Thoracic aorta (tissue), 2 donors: ENCODE data around the gene PRR13. TPM values are rescaled to one million over a fixed set of nuclear protein-coding genes. Genes with fewer than 3 reads are reported as not detected.
A peak's percentile ranks its signal among the peaks of the same experiment; 100 is the strongest.
"Not testable (repeated sequence)": the region's sequence is repeated elsewhere in the genome, so short reads cannot be mapped to it uniquely, and the experiment has no call there.

ENCODE experiments used
- ATAC-seq: fragments of 150-250 bp; one replicate; pipeline ENCODE4 v1.8.0; 2017; ENCODE audit warnings: low read depth; ENCODE audit not compliant: insufficient number of reproducible peaks, low FRiP score
- DNase-seq: peaks from one replicate; pipeline ENCODE4 v3.0.0-alpha.2; 2020; ENCODE audit warnings: low spot score
- H3K27ac ChIP-seq, 2 donors: fragments of 200-600 bp; sonication (generic); 1 replicate in 1 of 2; 2 replicates in 1 of 2; pipeline ENCODE4 v1.5.1; 2016; ENCODE audit warnings: mild to moderate bottlenecking in 2 of 2, moderate library complexity in 2 of 2
- H3K27me3 ChIP-seq: fragments of 200-600 bp; sonication (generic); replicated peaks from 2 replicates; pipeline ENCODE4 v1.6.0; 2016; ENCODE audit warnings: mild to moderate bottlenecking; ENCODE audit not compliant: insufficient read depth
- H3K36me3 ChIP-seq: fragments of 200-600 bp; sonication (generic); one replicate; pipeline ENCODE4 v1.5.1; 2016
- H3K4me1 ChIP-seq, 2 donors: fragments of 200-600 bp; sonication (generic); 1 replicate in 1 of 2; 2 replicates in 1 of 2; pipeline versions ENCODE4 v1.5.1 to v1.6.0; 2016; ENCODE audit warnings: low read depth in 2 of 2, mild to moderate bottlenecking in 1 of 2; ENCODE audit not compliant: control insufficient read depth in 1 of 2
- H3K4me3 ChIP-seq: fragments of 200-600 bp; sonication (generic); 2 replicates; pipeline ENCODE4 v1.5.1; 2016; ENCODE audit warnings: mild to moderate bottlenecking
- H3K9me3 ChIP-seq: fragments of 200-600 bp; sonication (generic); 2 replicates; pipeline ENCODE4 v1.5.1; 2016
- total RNA-seq, 2 donors: library from RNA; depleted of rRNA; stranded (reverse); fragments of >200 nt; gene quantifications; one replicate each; pipeline versions ENCODE4 v1.1.0 to v1.2.3, GENCODE V29; 2016
- TF ChIP-seq, protein P1 (sequence below): fragments of 200-600 bp; sonication (generic); IDR thresholded peaks from one replicate; pipeline ENCODE4 v1.5.1; 2019; ENCODE audit warnings: antibody characterized with exemption

Gene PRR13
- 10 to 100 TPM; 53.6 to 86.2 TPM for total RNA-seq

GRCh38 chr12:53441040-53441833 lies at the start of gene PRR13:
Gene PRR13, plus strand, starts transcription at chr12:53441734. Its CDS starts 981 bp downstream, at chr12:53442715.
- Histone ChIP-seq H3K4me3 (peak within 1 kb of the TSS; percentile 79), H3K36me3 (peaks cover 11% of the 10 kb centered on the region), H3K27ac (peak within 1 kb of the TSS; percentile 86 to 96), H3K27me3 (no peaks in the 10 kb centered on the region), H3K9me3 (no peaks in the 10 kb centered on the region), H3K4me1 (peaks cover 15 to 16% of the 10 kb centered on the region in 2 donors)
- ATAC-seq (peak; percentile 100), DNase-seq (peak; percentile 99)
- TF ChIP-seq, protein P1, sequence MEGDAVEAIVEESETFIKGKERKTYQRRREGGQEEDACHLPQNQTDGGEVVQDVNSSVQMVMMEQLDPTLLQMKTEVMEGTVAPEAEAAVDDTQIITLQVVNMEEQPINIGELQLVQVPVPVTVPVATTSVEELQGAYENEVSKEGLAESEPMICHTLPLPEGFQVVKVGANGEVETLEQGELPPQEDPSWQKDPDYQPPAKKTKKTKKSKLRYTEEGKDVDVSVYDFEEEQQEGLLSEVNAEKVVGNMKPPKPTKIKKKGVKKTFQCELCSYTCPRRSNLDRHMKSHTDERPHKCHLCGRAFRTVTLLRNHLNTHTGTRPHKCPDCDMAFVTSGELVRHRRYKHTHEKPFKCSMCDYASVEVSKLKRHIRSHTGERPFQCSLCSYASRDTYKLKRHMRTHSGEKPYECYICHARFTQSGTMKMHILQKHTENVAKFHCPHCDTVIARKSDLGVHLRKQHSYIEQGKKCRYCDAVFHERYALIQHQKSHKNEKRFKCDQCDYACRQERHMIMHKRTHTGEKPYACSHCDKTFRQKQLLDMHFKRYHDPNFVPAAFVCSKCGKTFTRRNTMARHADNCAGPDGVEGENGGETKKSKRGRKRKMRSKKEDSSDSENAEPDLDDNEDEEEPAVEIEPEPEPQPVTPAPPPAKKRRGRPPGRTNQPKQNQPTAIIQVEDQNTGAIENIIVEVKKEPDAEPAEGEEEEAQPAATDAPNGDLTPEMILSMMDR: no peak

GRCh38 chr12:53399896-53400295 lies 41.6 kb upstream of the PRR13 start:
- Histone ChIP-seq H3K4me1 (peaks cover 9 to 16% of the 10 kb centered on the region in 2 donors), H3K27ac (no peak overlapping the region), H3K27me3 (no peaks in the 10 kb centered on the region), H3K36me3 (peaks cover 11% of the 10 kb centered on the region), H3K4me3 (no peak overlapping the region), H3K9me3 (no peaks in the 10 kb centered on the region)
- DNase-seq (no peak), ATAC-seq (no peak)
- TF ChIP-seq, protein P1: no peak

GRCh38 chr12:53402351-53402750 lies 39.2 kb upstream of the PRR13 start:
- H3K27me3 ChIP-seq, ATAC-seq, DNase-seq, H3K27ac ChIP-seq, H3K4me3 ChIP-seq, H3K9me3 ChIP-seq: not testable (repeated sequence)
- peaks cover 24% of the 10 kb centered on the region for H3K36me3 ChIP-seq
- H3K4me1 ChIP-seq: peaks cover 8 to 16% of the 10 kb centered on the region in 2 donors

GRCh38 chr12:53402871-53403270 lies 38.7 kb upstream of the PRR13 start:
- Histone ChIP-seq H3K36me3 (peaks cover 29% of the 10 kb centered on the region), H3K4me1 (peaks cover 3 to 14% of the 10 kb centered on the region in 2 donors), H3K4me3 (no peak overlapping the region), H3K9me3 (no peaks in the 10 kb centered on the region), H3K27me3 (no peaks in the 10 kb centered on the region), H3K27ac (no peak overlapping the region)
- DNase-seq (no peak), ATAC-seq (no peak)
- TF ChIP-seq, protein P1: no peak

- Histone ChIP-seq H3K36me3 (peaks cover 55% of the 10 kb centered on the region), H3K27ac (no peak overlapping the region), H3K27me3 (no peaks in the 10 kb centered on the region), H3K9me3 (no peaks in the 10 kb centered on the region), H3K4me1 (peaks cover 0 to 19% of the 10 kb centered on the region in 2 donors), H3K4me3 (no peak overlapping the region)
- TF ChIP-seq, protein P1: no peak
- no peak for DNase-seq
- ATAC-seq: no peak
Measured at GRCh38 chr12:53410951-53411350, 30.6 kb upstream of the PRR13 start.
